GM23338 (cell line): ENCODE results near the gene KCNMB2. TPM values are rescaled to one million over a fixed set of nuclear protein-coding genes. Genes with fewer than 3 reads are reported as not detected.

Source experiments
- ATAC-seq: fragments of 200-7000 bp; cut with Tn5 transposase; 3 replicates; pipeline ENCODE4 v1.9.1; 2020
- DNase-seq: peaks from one replicate; pipeline ENCODE4 v3.0.0-alpha.2; 2015; ENCODE audit warnings: low spot score
- H2AFZ ChIP-seq: fragments of 200-600 bp; sonication (generic); 2 replicates; pipeline ENCODE4 v1.8.0; 2016; ENCODE audit warnings: antibody characterized with exemption, mild to moderate bottlenecking, moderate library complexity
- H3F3A ChIP-seq: fragments of 200-600 bp; sonication (generic); replicated peaks from 2 replicates; pipeline ENCODE4 v1.8.0; 2017; ENCODE audit warnings: antibody characterized with exemption, mixed run types, low read depth
- H3K27ac ChIP-seq: fragments of 200-600 bp; sonication (generic); 2 replicates; pipeline ENCODE4 v1.6.1; 2016; ENCODE audit warnings: low read depth
- H3K27me3 ChIP-seq: fragments of 200-600 bp; sonication (generic); 2 replicates; pipeline ENCODE4 v1.8.0; 2016; ENCODE audit warnings: mild to moderate bottlenecking, mixed run types, moderate library complexity; ENCODE audit not compliant: insufficient read depth
- H3K36me3 ChIP-seq: fragments of 200-600 bp; sonication (generic); 2 replicates; pipeline ENCODE4 v1.8.0; 2016; ENCODE audit warnings: mild to moderate bottlenecking; ENCODE audit not compliant: insufficient read depth
- H3K4me1 ChIP-seq: fragments of 200-600 bp; sonication (generic); 2 replicates; pipeline ENCODE4 v1.8.0; 2016; ENCODE audit warnings: mild to moderate bottlenecking, moderate library complexity; ENCODE audit not compliant: insufficient read depth
- H3K4me2 ChIP-seq: fragments of 200-600 bp; sonication (generic); 2 replicates; pipeline ENCODE4 v1.7.1; 2017; ENCODE audit warnings: mixed run types
- H3K4me3 ChIP-seq: fragments of 200-600 bp; sonication (generic); 2 replicates; pipeline ENCODE4 v1.6.1; 2016; ENCODE audit warnings: mixed run types
- H3K79me2 ChIP-seq: fragments of 200-600 bp; sonication (generic); replicated peaks from 2 replicates; pipeline ENCODE4 v1.8.0; 2017; ENCODE audit warnings: mild to moderate bottlenecking; ENCODE audit not compliant: insufficient read depth
- H3K9me2 ChIP-seq: fragments of 200-600 bp; sonication (generic); 2 replicates; pipeline ENCODE4 v1.8.0; 2017; ENCODE audit not compliant: insufficient read depth
- H4K20me1 ChIP-seq: fragments of 200-600 bp; sonication (generic); replicated peaks from 2 replicates; pipeline ENCODE4 v1.8.0; 2017; ENCODE audit warnings: mild to moderate bottlenecking; ENCODE audit not compliant: insufficient read depth
- H3K27ac Mint-ChIP-seq: 2 replicates; pipeline ENCODE4 v1.8.0; 2020; ENCODE audit warnings: inconsistent platforms, mild to moderate bottlenecking, moderate library complexity, mixed read lengths
- H3K27me3 Mint-ChIP-seq: 3 replicates; pipeline ENCODE4 v1.8.0; 2022; ENCODE audit warnings: low read depth, mild to moderate bottlenecking, moderate library complexity, mixed read lengths, inconsistent platforms; ENCODE audit not compliant: insufficient read depth, poor library complexity
- H3K36me3 Mint-ChIP-seq: 3 replicates; pipeline ENCODE4 v1.8.0; 2021; ENCODE audit warnings: low read depth, mild to moderate bottlenecking, inconsistent platforms, moderate library complexity, mixed read lengths
- H3K4me1 Mint-ChIP-seq: 3 replicates; pipeline ENCODE4 v1.8.0; 2020; ENCODE audit warnings: mild to moderate bottlenecking, inconsistent platforms, mixed read lengths
- H3K4me3 Mint-ChIP-seq: 3 replicates; pipeline ENCODE4 v1.8.0; 2021; ENCODE audit warnings: moderate library complexity, mild to moderate bottlenecking, inconsistent platforms, mixed read lengths
- H3K9me3 Mint-ChIP-seq: 3 replicates; pipeline ENCODE4 v1.8.0; 2020; ENCODE audit warnings: moderate library complexity, mild to moderate bottlenecking, inconsistent platforms, mixed read lengths
- CREB1 ChIP-seq: fragments of 250-450 bp; sonication (Bioruptor Pico); IDR thresholded peaks from 2 replicates; pipeline ENCODE4 v1.5.0; 2020; ENCODE audit warnings: low read depth, mild to moderate bottlenecking, moderate library complexity
- CTCF ChIP-seq, 2 experiments: fragments of 200-600 bp in 1 of 2; sonication (generic) in 1 of 2; conservative IDR thresholded peaks; 2 replicates each; pipeline versions ENCODE4 v1.5.1 to v1.6.1; 2016 to 2017; ENCODE audit warnings: antibody characterized with exemption in 2 of 2, low read depth in 2 of 2, mild to moderate bottlenecking in 2 of 2, moderate library complexity in 1 of 2
- EZH2 ChIP-seq: fragments of 200-600 bp; sonication (generic); IDR thresholded peaks from one replicate; pipeline ENCODE4 v1.8.0; 2017; ENCODE audit warnings: antibody characterized with exemption, mild to moderate bottlenecking, low read depth; ENCODE audit not compliant: unreplicated experiment
- EZH2phosphoT487 ChIP-seq: fragments of 200-600 bp; sonication (generic); IDR thresholded peaks from one replicate; pipeline ENCODE4 v1.8.1; 2018; ENCODE audit warnings: antibody characterized with exemption; ENCODE audit not compliant: unreplicated experiment
- JUNB ChIP-seq: IDR thresholded peaks from one replicate; pipeline ENCODE4 v1.6.1; 2016; ENCODE audit warnings: antibody characterized with exemption; ENCODE audit not compliant: unreplicated experiment
- NANOG ChIP-seq: IDR thresholded peaks from 2 replicates; pipeline ENCODE4 v1.6.1; 2016; ENCODE audit warnings: antibody characterized with exemption, borderline replicate concordance
- POLR2AphosphoS5 ChIP-seq: IDR thresholded peaks from 2 replicates; pipeline ENCODE4 v1.6.1; 2016; ENCODE audit warnings: antibody characterized with exemption, low read depth
- REST ChIP-seq: IDR thresholded peaks from one replicate; pipeline ENCODE4 v1.6.1; 2018; ENCODE audit warnings: antibody characterized with exemption; ENCODE audit not compliant: unreplicated experiment
- STAT1 ChIP-seq: IDR thresholded peaks from one replicate; pipeline ENCODE4 v1.6.1; 2016; ENCODE audit warnings: antibody characterized with exemption; ENCODE audit not compliant: unreplicated experiment
- ZNF114 ChIP-seq: fragments of 250-450 bp; sonication (Bioruptor Pico); IDR thresholded peaks from 2 replicates; pipeline ENCODE4 v1.5.0; 2020; ENCODE audit warnings: mild to moderate bottlenecking, moderate library complexity
- ZNF331 ChIP-seq: fragments of 250-450 bp; sonication (Bioruptor Pico); IDR thresholded peaks from 2 replicates; pipeline ENCODE4 v1.5.0; 2020; ENCODE audit warnings: low read depth, mild to moderate bottlenecking, moderate library complexity
- ZNF462 ChIP-seq: fragments of 250-450 bp; sonication (Bioruptor Pico); IDR thresholded peaks from 2 replicates; pipeline ENCODE4 v1.5.0; 2020; ENCODE audit warnings: mild to moderate bottlenecking, moderate library complexity
- polyA plus RNA-seq: library from polyadenylated mRNA; unstranded; fragments of >200 nt; fragmentation: Nextera tagmentation; extraction: Ambion mirVana; gene quantifications from 2 replicates; pipeline ENCODE4 v1.2.1, GENCODE V29; 2016
- total RNA-seq: library from RNA; depleted of rRNA; stranded (reverse); fragments of >200 nt; shearing (Covaris generic); gene quantifications from 2 replicates; pipeline ENCODE4 v1.2.3, GENCODE V29; 2014
- TF ChIP-seq, protein P1 (sequence below): IDR thresholded peaks from 2 replicates; pipeline ENCODE4 v1.6.1; 2016; ENCODE audit warnings: antibody characterized with exemption

Gene KCNMB2
- total and polyA plus RNA-seq, 2 experiments from 2014 or later = 0.53 TPM; not detected in 1

- Mint-ChIP-seq H3K4me1 (peaks cover 6% of the 10 kb centered on the region; the same call in 2 of the 3 replicates), H3K27ac (no peak overlapping the region; the same call in 1 of the 2 replicates), H3K4me3 (no peak overlapping the region), H3K9me3 (peaks cover 3% of the 10 kb centered on the region; the same call in 1 of the 3 replicates), H3K36me3 (no peaks in the 10 kb centered on the region), H3K27me3 (no peaks in the 10 kb centered on the region)
- Histone ChIP-seq H3K36me3 (no peaks in the 10 kb centered on the region), H3K27ac (no peak overlapping the region), H3K79me2 (no peaks in the 10 kb centered on the region), H3K9me2 (no peaks in the 10 kb centered on the region), H3K4me1 (peaks cover 15% of the 10 kb centered on the region), H4K20me1 (no peaks in the 10 kb centered on the region), H3K4me3 (no peak overlapping the region), H2AFZ (no peak overlapping the region), H3F3A (no peaks in the 10 kb centered on the region), H3K27me3 (no peaks in the 10 kb centered on the region), H3K4me2 (no peak overlapping the region)
- DNase-seq = no peak
- TF ChIP-seq NANOG (no peak), EZH2phosphoT487 (no peak), ZNF331 (CRISPR knock-in tag) (no peak), CTCF (conservative IDR thresholded peaks at IDR 0.05; ENCODE audit: low read depth in 2 of 2) (no peak), CREB1 (CRISPR knock-in tag) (no peak), REST (no peak), ZNF114 (CRISPR knock-in tag) (no peak), JUNB (no peak), EZH2 (no peak), STAT1 (no peak), POLR2AphosphoS5 (no peak), ZNF462 (no peak)
- TF ChIP-seq, protein P1, sequence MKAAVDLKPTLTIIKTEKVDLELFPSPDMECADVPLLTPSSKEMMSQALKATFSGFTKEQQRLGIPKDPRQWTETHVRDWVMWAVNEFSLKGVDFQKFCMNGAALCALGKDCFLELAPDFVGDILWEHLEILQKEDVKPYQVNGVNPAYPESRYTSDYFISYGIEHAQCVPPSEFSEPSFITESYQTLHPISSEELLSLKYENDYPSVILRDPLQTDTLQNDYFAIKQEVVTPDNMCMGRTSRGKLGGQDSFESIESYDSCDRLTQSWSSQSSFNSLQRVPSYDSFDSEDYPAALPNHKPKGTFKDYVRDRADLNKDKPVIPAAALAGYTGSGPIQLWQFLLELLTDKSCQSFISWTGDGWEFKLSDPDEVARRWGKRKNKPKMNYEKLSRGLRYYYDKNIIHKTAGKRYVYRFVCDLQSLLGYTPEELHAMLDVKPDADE = no peak
- ATAC-seq = no peak
These were observed 266.0 kb downstream of the KCNMB2 start for GRCh38 chr3:178802259-178802658.
